Omental fat pad (tissue), 4 donors: Measurements from ENCODE around the gene SERPINB12. TPM values are rescaled to one million over a fixed set of nuclear protein-coding genes. Genes with fewer than 3 reads are reported as not detected.

ENCODE experiments used
- ATAC-seq: fragments of 150-250 bp; one replicate; pipeline ENCODE4 v1.9.1; 2016; ENCODE audit warnings: mild to moderate bottlenecking, moderate library complexity; ENCODE audit not compliant: low FRiP score
- DNase-seq: peaks from one replicate; pipeline ENCODE4 v3.0.0-alpha.2; 2019; ENCODE audit warnings: low spot score
- total RNA-seq, 4 donors: library from RNA; depleted of rRNA; stranded (reverse); fragments of >200 nt; gene quantifications; one replicate each; pipeline ENCODE4 v1.1.0, GENCODE V29; 2016
- TF ChIP-seq, protein P1 (sequence below), 3 donors: fragments of 450-650 bp; IDR thresholded peaks; one replicate each; pipeline ENCODE4 v1.5.1; 2016 to 2017; ENCODE audit warnings: antibody characterized with exemption in 3 of 3, mild to moderate bottlenecking in 3 of 3, moderate library complexity in 2 of 3

The SERPINB12 gene
- total RNA-seq, 4 donors from 2014 or later: not detected

DNA sequence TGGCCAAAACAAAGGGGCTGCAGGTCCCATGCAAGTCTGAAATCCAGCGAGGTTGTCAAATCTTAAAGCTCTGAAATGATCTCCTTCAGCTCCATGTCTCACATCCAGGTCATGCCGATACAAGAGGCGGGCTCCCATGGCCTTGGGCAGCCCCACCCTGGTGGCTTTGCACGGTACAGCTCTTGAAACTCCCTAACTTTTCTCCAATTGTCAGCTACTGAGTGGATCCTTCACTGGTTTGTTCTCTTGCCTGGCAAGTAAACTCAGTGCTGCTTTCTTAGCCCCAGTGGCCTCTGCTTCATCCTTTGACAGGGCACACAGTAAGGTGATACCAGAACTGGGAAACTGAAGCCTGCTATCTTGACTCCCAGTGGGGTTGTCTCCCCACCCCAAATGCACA lies 71.3 kb downstream of the SERPINB12 start:
- TF ChIP-seq, protein P1, sequence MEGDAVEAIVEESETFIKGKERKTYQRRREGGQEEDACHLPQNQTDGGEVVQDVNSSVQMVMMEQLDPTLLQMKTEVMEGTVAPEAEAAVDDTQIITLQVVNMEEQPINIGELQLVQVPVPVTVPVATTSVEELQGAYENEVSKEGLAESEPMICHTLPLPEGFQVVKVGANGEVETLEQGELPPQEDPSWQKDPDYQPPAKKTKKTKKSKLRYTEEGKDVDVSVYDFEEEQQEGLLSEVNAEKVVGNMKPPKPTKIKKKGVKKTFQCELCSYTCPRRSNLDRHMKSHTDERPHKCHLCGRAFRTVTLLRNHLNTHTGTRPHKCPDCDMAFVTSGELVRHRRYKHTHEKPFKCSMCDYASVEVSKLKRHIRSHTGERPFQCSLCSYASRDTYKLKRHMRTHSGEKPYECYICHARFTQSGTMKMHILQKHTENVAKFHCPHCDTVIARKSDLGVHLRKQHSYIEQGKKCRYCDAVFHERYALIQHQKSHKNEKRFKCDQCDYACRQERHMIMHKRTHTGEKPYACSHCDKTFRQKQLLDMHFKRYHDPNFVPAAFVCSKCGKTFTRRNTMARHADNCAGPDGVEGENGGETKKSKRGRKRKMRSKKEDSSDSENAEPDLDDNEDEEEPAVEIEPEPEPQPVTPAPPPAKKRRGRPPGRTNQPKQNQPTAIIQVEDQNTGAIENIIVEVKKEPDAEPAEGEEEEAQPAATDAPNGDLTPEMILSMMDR (IDR thresholded peaks at IDR 0.05): no peak
- no peak for DNase-seq
- ATAC-seq: no peak

- ATAC-seq (no peak), DNase-seq (no peak)
- TF ChIP-seq, protein P1 (IDR thresholded peaks at IDR 0.05): no peak
These were observed 75.1 kb downstream of the SERPINB12 start for GRCh38 chr18:63617049-63617914.

DNA sequence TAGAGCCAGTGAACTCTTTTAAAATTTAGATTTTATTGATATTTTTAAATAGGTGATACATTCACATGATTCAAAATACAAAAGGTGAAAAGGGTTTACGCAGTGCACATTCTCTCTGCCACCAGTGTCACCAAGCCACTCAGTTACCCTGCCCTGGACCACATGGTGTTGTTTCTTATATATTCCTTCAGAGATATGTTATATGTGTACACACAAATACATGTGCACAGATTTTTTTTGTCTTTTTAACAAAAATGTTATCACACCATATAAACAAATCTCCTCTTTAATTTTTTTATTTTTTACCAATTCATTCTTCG lies 75.7 kb downstream of the SERPINB12 start:
- ATAC-seq (no peak), DNase-seq (no peak)
- TF ChIP-seq, protein P1 (IDR thresholded peaks at IDR 0.05): no peak

Other genes starting within 250 kb of the SERPINB12 start
- gene BCL2, start 222.6 kb upstream of the SERPINB12 start, total RNA-seq: 10 to 100 TPM; 18.4 to 84.5 (median 30.2) TPM
- 10 to 100 TPM; 32.3 to 56.7 (median 42.6) TPM for gene KDSR, start 175.2 kb upstream of the SERPINB12 start, total RNA-seq
- gene VPS4B, start 119.9 kb upstream of the SERPINB12 start, total RNA-seq: 10 to 100 TPM; 26.6 to 45.4 (median 30.7) TPM
- gene SERPINB5, start 65.4 kb upstream of the SERPINB12 start, total RNA-seq: not detected
- gene SERPINB13, start 45.0 kb downstream of the SERPINB12 start, total RNA-seq: not detected
- not detected for gene SERPINB4, start 101.9 kb downstream of the SERPINB12 start, total RNA-seq
- gene SERPINB3, start 119.5 kb downstream of the SERPINB12 start, total RNA-seq: not detected
- not detected for gene SERPINB11, start 160.6 kb downstream of the SERPINB12 start, total RNA-seq
- 1 to 10 TPM in 2 of 4 donors, under 1 TPM in 1, not detected in 1; 0.36 to 2.0 (median 1.1) TPM for gene SERPINB7, start 233.0 kb downstream of the SERPINB12 start, total RNA-seq